Measurements from ENCODE around the gene C11orf24.
A peak's percentile ranks its signal among the peaks of the same experiment; 100 is the strongest.
"Not testable (repeated sequence)": the region's sequence is repeated elsewhere in the genome, so short reads cannot be mapped to it uniquely, and the experiment has no call there.

The C11orf24 gene

DNA sequence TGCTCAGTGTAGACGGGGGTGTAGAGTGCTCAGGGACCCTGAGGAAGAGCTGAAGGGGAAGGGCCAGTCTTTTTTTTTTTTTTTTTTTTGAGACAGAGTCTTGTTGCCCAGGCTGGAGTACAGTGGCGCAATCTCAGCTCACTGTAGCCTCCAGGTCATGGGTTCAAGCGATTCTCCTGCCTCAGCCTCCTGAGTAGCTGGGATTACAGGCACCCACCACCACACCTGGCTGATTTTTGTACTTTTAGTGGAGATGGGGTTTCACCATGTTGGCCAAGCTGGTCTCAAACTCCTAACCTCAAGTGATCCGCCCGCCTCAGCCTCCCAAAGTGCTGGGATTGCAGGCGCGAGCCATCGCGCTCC, 27.7 kb upstream of the C11orf24 start:
- DNase-seq (ENCODE audit: low spot score): not testable (repeated sequence)

DNA sequence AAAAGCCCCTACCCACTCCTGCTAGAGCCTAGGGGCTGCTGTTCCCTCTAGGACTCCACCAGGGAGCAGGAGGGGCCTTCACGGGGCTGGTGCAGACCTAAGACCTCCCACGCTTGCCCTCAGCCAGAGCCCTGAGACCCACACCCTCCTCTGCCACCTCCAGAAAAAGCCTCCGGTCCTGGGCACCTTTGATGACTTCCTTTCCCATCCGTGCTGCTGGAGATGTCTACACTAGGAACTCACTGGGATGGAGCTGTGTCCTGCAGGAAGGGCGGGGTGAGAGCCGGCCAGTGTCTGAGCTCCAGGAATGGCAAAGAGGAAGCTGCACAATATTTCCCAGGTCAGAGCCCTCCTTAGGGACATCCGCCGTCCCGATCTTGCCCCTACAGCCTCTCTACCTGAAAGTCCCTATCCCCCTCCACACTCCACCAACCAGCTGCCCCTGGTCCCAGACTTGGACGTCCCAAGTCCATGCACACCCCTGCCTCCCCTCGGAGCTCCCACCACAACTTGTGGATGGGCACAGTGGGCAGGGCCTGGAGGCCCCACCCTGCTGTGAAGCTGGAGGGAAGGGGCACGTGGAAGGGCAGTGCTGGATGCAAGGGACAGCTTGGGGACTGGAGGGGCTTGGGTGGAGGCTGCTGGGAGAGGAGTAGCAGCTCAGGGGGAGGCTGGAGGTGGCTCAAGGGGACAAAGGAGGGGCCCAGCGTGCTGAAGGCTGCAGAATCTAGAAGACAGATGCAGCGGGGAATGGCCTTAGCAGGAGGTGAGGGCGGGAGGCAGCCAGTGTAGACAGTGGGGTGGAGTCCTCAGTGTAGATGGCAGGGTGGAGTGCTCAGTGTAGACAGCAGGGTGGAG, 27.1 kb upstream of the C11orf24 start:
- no peak for DNase-seq (ENCODE audit: low spot score)

DNA sequence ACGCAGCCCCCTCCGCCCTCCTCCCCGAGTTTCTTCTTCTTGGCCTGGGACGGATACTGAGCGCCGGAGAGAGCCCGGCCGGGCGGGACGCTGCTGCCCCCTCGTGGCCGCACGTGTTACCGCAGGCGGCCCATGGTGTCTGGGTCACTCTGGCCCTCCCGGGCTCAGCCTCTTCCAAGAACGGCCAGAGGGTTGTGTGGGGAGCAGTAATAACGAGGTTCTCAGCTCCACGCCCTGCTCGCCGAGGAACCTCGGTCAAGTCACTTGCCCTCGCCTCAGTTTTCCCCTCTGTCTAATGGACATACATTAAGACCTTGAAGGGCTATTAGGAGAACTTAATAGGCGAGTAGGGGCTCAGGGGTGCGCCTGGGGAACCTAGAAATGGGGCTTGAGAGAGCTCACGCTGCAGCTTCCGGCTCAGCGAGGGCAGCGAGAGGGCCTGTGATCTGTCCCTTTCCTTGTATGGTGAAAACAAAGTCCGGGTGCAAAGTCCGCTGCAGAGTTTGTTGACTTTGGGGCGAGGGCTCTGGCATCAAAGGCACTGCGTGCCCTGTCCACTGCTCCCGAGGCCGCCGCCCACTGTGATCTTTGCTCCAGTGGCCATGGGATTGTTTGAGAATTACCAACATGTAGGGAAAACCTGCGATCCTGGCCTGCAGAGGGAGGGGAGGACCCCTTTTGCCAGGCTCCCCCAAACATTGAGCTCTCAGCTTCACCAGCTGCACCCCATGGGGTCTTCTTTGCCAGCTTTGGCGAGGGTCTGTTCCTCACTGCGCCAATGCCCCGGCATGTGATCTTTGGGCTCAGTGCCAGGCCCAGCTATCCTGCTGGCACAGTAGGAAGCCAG, 26.3 kb upstream of the C11orf24 start:
- peak; percentile 70 for DNase-seq (ENCODE audit: low spot score)

DNA sequence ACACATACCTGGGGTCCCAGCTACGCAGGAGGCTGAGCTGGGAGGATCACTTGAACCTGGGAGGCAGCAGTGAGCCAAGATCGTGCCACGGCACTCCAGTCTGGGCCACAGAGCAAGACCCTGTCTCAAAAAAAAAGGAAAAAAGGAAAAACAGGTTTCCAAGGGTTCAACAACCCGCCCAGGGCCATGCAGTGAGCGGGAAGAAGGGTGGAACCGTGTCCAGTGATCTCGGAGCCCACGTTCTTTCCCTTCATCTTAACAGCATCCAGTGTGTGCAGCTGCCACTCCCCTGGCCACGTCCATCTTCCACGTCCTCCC, 25.7 kb upstream of the C11orf24 start:
- DNase-seq (ENCODE audit: low spot score): no peak

DNA sequence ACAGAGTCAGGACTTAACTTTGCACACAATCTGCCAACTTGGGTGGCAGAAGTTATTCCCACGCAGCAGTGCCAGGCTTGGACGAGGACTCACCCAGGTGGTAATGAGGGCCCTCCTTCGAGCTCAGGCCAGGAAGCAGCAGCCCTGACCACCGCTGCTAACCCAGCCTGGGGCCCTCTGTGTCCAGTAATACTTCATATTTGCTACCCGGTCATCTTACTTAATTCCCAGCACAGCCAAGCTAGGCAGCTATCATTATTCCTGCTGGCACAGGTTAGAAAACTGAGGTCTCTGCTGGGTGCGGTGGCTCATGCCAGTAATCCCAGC, 25.2 kb upstream of the C11orf24 start:
- no peak for DNase-seq (ENCODE audit: low spot score)

DNA sequence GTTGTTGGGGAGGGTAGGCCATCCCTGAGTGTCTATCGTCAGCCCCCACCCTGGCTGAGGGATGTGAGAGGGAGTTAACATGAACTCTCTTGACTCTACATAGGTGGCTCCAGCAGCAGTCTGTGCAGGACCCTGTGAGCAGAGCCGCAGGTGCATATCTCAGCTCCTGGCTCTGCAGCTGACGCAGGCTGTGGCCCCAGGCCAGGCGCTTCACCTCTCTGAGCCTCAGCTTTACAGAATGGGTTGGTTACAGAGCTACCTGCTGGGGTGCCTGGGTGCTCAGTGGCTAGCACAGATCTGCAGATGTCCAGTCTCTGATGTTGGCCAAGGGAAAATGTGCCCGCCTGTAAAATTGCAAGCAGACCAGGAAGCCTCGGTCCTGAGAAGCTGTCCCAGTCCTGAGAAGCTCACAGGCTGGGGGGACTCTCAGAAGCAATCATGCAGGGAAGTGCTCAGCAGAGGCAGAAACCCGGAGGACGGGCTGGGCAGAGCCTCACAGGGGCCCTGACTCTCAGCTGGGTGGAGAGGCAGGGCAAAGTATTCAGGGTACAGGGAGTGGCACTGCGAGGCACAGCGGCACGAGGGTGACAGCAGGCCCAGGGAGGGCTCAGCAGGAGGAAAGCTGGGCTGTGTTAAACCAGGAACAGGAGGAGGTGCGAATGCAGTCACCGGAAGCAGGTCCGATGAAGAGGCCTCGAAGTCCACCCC, 24.7 kb upstream of the C11orf24 start:
- no peak for DNase-seq (ENCODE audit: low spot score)

DNA sequence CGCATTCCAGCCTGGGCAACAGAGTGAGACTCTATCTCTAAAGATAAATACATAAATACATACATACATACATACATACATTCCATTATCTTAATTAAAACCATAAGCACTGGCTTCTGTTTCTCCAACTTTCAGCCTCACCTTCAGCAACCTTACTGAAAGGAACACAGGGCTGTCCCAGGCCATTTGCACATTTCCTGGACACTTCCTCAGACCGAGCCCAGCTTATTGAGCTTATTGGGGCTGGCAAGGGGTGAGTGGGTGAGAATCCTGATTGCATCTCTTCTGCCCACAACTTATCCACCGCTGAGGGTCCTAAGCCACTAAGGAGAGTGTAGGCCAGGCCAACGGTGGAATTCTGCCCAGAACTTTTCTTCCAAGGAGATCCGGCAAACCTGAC, 24.2 kb upstream of the C11orf24 start:
- no peak for DNase-seq (ENCODE audit: low spot score)

DNA sequence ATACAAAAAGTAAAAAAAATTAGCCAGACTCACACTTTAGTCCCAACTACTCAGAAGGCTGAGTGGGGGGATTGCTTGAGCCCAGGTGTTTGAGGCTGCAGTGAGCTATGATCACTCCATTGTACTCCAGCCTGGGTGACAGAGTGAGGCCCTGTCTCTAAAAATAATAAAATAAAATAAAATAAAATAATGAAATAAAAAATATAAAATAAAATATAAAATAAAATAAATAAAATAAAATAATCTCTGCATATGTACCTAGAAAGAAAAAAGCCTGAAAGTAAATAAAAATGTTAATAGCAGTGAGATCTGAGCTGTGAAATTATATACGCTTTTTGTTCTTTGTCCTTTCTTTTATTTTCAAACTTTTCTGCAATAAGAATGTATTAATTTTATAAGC, 23.5 kb upstream of the C11orf24 start:
- no peak for DNase-seq (ENCODE audit: low spot score)

DNA sequence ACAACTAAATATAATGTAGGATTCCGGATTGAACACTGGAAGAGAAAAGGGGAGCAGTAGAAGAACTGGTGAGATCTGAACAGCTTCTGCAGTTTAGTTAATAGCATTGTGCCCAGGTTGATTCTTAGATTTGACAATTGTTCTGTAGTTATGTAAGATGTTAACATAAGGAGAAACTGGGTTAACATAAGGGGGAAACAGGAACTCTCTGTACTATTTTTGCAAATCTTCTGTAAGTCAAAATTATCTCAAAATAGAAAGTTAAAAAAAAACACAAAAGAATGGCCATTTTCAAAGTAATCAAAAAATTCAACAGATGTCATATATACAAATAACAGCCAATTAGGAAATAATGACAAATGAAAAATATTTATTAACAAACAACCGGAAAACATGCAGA, 21.9 kb upstream of the C11orf24 start:
- no peak for DNase-seq (ENCODE audit: low spot score)

DNA sequence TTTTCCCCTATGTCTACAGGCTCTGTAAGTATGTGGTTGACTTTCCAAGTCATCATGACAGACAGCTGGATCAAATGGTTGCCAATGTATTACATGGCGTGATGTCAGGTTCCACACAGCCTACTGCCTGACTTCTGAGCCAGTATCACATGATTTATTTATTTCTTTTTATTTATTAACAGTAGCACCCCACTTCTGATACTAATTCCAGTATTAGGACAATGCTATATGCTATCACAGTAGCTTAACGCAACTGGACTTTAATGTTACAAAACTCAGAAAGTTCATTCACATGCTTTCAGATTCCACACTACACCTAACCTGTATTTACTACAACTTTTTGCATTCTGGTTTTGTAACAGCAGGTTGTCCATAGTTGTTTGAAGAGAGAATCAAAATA, 17.7 kb upstream of the C11orf24 start:
- no peak for DNase-seq (ENCODE audit: low spot score)

DNA sequence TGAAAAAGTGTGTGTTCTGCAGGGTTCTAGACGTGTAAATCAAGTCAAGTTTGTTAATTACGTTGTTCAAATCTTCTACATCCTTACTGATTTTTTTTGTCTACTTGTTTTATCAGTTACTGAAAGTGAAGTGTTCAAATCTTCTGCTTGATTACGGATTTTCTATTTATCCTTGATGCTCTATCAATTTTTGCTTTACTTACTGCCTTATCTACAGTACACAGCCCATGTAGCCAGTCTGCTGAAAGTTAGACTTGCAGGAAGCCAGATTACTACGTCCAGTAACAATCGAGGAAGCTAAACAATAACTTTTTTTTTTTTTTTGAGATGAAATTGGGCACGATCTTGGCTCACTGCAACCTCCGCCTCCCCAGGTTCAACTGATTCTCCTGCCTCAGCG, 15.6 kb upstream of the C11orf24 start:
- no peak for DNase-seq (ENCODE audit: low spot score)

DNA sequence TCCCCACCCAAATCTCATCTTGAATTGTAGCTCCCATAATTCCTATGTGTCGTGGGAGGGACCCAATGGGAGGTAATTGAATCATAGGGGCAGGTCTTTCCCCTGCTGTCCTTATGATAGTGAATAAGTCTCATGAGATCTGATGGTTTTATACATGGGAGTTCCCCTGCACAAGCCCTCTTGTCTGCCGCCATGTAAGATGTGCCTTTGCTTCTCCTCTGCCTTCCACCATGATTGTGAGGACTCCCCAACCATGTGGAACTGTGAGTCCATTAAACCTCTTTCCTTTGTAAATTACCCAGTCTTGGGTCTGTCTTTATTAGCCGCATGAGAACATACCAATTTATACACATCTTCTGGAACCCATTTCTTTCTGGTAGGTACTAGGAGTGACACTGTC, 12.8 kb upstream of the C11orf24 start:
- DNase-seq (ENCODE audit: low spot score): not testable (repeated sequence)

DNA sequence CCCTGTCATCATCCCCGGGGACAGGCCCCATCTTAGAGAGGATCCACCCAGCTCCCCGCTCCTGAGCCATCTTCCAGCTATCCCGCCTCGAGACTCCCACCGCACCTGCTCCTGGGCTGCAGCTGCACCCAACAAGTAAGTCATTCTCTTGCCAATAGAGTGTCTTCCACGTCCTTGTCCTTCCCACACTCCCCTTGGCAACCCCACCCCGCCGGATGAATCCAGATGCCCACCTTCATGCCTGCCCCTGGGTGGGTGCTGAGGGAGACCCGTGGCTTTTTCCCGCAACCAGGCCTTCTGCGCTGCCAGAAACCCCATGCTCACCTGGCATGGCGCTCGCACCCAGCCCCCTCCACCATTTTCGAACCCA, 11.1 kb upstream of the C11orf24 start:
- no peak for DNase-seq (ENCODE audit: low spot score)

DNA sequence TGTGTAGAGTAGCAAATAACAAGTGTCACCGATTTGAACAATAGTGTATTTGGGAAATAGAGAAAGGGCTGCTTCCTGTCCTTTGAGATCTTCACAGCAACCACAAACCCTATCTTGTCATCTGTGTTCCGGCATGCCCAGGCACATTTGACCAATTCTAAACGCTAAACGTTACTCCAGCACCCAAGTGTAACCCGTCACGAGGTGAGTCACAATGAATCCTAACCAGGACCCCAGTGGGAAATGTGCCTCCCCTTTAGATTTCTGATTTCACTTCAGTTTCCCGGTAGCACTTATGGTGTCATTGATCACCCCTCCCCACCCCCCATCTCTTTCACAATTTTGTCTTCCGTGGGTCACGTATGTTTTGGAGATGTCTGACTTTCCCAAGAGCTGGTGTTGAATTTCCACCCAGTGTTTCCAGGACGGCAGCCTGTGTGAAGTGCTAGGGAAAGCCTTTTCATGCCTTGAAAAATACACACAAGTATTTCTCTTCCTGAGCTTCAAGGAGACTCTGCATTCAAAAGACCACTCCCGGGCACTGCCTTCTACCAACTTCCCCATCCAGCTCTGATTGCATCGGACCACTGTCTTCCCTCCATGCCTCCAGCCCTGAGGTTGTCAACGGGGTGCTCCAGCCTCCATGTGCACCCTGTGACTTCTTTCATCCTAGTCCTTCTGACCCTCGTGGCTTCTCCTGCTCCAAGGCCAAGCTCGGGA, 10.5 kb upstream of the C11orf24 start:
- no peak for DNase-seq (ENCODE audit: low spot score)

DNA sequence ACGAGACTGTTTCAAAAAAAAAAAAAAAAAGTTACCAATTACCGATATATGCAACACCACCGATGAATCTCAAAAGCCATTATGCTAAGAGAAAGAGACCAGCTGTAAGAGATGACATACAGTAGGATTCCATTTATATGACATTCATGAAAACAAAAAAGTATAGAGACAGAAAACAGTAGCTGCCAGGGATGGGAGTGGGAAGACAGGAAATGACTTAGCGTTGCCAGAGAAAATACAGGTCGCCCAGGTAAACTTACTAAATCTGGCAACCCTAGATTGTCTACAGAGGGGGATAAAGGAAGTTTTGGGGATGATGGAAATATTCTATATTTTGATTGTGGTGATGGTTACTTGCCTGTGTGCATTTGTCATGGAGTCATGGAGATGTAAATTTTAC, 7.9 kb upstream of the C11orf24 start:
- DNase-seq (ENCODE audit: low spot score): no peak

DNA sequence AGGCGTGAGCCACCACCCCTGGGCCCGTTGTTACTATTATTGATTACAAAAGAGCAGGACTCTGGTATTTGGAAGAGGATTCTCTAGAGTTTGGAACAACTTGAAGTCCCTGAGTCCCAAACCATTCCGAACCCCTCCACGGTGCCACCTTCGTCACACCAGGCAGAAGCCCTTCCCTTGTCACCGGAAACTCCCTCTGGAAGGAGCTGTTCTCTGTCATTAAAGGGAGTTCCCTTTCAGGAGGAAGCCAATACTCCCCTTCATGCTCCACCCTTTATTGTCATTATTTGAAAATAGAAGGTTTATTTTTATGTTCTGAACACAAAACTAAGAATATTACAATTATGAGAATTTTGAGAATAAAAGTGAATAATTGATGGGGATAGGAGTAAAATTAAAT, 5.1 kb upstream of the C11orf24 start:
- DNase-seq (ENCODE audit: low spot score): no peak

DNA sequence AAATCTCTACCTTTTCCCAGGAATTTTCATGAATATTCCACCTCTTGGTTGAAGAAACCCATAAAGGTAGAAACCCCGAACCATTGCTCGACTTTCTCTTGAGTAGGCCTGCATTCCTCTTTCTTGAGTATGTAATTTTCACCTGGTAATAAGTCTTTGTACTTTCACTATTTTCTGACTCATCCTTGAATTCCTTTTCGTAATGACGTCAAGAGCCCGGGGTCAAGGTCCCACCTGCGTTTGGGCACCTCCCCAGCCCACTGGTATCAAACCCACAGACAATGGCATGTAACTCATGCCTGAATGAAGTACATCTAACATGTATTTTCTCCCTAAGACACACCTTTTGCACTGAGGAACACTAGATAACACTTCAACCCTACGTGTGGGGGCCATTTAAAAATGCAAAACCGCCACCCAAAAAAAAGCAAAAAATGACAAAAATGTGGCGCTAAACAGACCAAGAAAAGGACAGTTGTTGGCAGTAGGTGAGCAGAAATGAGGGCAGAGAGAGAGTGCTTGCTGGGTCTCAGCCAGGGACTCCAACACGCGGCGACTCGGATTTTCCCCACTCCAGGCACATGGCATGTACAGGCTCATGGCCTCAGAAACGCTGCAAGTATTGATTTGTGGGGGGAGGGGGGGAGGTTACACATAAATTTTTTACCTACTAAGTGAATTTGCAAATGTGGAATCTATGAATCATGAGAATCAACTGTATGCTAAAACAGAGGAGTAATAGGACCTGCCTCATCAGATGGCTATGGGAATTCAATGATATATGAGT, 4.1 kb upstream of the C11orf24 start:
- DNase-seq (ENCODE audit: low spot score): no peak

DNA sequence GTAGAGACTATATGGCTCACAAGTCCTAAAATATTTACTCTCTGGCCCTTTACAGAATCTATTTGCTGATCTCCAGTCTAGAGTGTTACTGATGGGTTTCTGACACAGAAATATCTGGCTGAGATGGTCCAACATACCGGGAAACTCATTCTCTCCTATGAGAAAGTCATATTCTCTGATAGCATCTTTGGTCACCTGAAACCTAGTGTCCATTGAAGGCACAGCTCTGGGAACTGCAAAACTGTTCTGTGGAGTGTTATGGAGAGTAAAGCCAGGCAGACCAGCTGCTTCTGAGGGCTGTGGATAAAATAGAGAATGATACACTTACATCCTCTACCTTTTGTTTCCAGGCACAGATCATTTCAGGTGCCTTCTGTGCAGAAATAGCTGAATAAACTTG, 2.5 kb upstream of the C11orf24 start:
- DNase-seq (ENCODE audit: low spot score): no peak

DNA sequence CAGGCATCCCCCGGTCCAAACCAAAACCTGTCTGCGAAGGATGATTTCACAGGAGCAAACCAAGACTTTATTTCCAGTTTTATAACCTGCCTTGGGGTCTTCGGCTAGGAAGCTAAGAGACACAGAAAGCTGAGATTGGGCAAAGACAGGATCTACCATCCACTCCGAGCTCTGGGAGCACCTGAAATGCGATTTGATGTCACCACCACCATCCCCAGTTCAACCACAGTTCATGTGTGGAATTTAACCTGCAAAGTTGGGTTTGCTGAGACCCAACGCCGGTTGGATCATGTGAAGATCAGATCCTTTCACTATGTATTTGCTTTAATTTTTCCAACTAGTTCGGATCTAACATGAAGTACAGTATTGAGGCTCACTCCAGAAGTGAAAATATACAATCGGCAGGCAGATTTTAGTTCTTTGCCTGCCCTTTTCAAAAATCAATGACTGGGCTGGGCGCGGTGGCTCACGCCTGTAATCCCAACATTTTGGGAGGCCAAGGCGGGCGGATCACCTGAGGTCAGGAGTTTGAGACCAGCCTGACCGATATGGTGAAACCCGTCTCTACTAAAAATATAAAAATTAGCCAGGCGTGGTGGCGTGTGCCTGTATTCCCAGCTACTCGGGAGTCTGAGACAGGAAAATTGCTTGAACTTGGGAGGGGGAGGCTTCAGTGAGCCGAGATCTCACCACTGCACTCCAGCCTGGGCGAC, 1.4 kb upstream of the C11orf24 start:
- no peak for DNase-seq (ENCODE audit: low spot score)

DNA sequence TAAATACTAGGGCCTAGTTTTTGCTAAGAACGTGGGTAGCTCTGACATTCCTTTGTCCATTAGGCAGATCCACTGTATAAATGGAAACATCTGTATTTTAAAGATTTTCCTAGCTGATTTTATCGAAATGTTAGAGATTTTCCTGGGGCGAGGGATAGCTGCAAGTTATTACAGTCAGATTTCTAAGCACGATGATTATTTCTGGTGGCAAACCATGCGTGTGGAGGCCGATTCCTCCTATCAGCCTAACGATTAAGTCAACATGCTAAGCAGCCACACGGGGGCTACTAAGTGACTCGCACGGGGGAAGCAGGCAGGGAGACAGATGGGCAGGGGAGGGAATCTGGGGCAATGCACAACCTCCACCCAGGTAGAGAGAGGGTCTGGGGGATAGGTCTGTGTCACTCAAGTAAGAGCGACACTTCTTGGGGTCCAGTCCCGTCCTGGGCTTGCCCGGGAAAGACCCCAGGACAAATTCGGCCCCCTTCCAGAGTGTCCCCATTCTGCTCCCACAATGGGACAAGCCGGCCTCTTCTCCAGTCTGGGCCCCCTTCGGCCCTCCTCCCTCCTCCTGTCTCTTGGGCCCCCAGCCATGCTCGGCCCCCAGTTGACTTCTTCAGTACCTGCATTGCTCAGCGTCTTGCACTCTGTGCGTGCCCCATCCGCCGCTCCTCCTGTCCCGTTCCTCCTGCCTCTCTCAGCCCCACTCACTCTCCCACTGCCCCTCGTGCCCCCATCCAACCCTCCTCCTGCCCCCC, 571 bp downstream of the C11orf24 start:
- peak; percentile 63 for DNase-seq (ENCODE audit: low spot score)
